Measurements from ENCODE around the gene CAVIN2.

The CAVIN2 gene

GRCh38 chr2:191866195-191866594 is 19.3 kb upstream of the CAVIN2 start:
- DNase-seq (ENCODE audit: low read depth in 3 of 3) = no peak

GRCh38 chr2:191864628-191865374 is 17.9 kb upstream of the CAVIN2 start:
- DNase-seq (ENCODE audit: low read depth in 3 of 3) = no peak

GRCh38 chr2:191863988-191864387 is 17.1 kb upstream of the CAVIN2 start:
- no peak for DNase-seq (ENCODE audit: low read depth in 3 of 3)

DNA sequence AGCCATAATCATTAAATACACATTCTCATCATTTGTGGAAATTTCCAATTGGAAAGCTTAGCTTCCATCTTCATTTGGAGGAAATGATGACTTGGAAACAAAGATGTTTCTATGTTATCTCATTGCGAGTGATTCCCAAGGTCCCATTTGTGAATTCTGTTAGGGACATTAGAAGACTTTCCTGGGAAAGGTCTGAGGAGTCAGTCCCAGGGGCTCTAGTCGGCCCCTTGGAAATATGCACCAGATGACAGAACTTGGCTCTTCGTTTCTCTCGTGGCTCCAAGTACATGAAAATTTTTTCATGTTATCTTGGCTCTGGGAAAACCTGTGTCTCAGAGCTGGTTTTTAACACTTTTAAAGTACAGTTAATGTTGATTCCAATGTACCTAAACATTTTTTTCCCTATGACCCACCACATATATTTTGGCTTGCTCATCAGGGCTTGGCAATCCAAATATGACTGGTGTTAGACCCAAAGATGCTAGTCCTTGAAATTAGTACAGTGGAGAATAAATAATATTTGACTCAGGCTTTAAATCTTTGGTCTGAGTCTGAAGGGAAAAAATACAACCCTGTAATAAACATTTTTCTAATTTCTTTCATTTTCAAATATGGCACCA is 15.4 kb upstream of the CAVIN2 start:
- DNase-seq (ENCODE audit: low read depth in 3 of 3) = no peak

DNA sequence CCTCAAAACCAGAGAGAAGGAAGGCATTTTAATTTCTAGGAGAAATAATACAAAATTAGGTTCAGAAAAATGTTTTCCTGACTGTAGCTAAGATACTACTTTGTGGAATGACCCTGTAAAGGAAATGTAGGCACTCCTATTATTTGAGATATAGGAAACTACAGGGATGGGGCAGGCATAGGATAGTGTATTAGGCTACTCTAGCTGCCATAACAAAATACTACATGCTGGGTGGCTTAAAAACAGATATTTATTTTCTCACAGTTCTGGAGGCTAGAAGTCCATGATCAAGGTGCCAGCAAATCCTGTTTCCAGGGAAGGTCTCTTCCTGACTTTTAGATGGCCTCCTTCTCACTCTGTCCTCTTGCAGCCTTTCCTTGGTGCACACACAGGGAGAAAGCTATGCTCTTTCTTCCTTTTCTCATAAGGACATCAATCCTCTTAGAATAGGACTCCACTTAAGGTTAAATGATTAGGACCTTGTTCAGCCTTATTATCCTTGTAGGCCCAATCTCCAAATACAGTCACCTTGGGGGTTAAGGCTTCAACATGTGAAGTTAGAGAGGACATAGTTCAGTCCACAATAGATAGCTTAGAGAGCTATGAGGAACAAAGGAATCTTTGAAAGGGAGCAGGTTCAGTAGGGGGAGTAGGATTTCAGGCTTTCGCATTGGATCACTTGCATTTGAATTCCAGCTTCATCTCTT is 14.0 kb upstream of the CAVIN2 start:
- DNase-seq (ENCODE audit: low read depth in 3 of 3) = no peak

GRCh38 chr2:191859681-191860080 is 12.8 kb upstream of the CAVIN2 start:
- no peak for DNase-seq (ENCODE audit: low read depth in 3 of 3)

GRCh38 chr2:191857886-191858285 is 11.0 kb upstream of the CAVIN2 start:
- DNase-seq (ENCODE audit: low read depth in 3 of 3) = no peak

GRCh38 chr2:191857259-191857805 is 10.4 kb upstream of the CAVIN2 start:
- DNase-seq (ENCODE audit: low read depth in 3 of 3) = no peak

DNA sequence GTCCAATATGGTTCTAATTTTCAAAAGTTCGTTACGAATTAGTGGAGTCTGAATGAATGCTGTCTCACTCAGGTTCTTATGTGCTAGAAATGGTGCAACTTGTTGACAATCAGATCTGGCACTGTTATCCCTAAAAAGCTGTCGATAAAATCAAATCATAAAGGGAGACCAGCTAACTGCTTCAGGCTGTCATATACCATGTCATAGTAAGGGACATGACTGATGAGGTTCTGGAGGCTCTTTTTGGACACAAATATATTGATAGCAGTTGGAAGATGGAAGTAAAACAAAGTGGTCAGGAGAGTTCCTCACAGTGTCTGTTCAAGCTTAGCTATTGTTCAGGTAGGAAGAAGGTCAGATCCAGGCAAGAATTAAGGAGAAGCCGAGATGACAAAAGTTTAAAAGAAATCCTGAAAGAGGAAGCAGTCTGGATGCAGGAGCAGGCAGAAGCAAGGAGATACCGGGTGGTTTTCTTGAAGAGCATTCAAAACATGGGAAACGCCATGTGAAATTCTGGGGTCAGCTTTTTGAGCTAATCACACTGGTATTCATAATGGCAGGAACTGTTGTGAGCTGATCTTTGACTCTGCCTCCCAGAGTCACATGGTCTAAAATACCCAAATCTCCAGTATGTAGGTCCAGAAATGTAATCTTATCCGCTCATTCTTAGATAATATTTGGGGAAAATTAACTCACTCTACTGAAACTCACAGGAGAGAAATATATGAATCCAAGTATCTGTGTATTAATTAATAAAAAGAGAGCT is 9.4 kb upstream of the CAVIN2 start:
- DNase-seq (ENCODE audit: low read depth in 3 of 3) = no peak

- DNase-seq (ENCODE audit: low read depth in 3 of 3) = no peak
Measured at GRCh38 chr2:191855382-191855781, 8.5 kb upstream of the CAVIN2 start.

GRCh38 chr2:191854382-191855372 is 7.8 kb upstream of the CAVIN2 start:
- DNase-seq (ENCODE audit: low read depth in 3 of 3) = no peak

- no peak for DNase-seq (ENCODE audit: low read depth in 3 of 3)
Measured at GRCh38 chr2:191853843-191854242, 7.0 kb upstream of the CAVIN2 start.

DNA sequence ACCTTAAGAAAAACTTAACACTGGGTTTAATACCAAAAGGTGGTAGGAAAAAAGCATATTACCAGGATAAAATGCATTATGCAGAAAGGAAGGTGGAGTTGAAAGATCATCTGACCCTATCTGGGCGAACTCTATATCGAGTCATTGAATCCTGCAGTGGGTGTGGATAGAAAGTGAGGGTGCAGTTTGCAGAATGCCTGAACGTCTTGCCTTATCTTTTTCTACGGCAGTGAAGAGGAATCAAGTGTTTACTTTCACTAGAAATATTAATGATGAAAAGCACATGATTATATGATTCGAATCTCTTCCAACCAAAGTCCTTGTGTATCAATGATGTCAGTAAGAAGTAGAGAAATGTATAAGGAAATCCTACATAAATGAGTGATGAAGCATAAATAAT is 4.3 kb upstream of the CAVIN2 start:
- DNase-seq (ENCODE audit: low read depth in 3 of 3) = no peak

- DNase-seq (ENCODE audit: low read depth in 3 of 3) = no peak
Measured at GRCh38 chr2:191848771-191849767, 2.2 kb upstream of the CAVIN2 start.

- no peak for DNase-seq (ENCODE audit: low read depth in 3 of 3)
Measured at GRCh38 chr2:191847764-191848163, 876 bp upstream of the CAVIN2 start.

DNA sequence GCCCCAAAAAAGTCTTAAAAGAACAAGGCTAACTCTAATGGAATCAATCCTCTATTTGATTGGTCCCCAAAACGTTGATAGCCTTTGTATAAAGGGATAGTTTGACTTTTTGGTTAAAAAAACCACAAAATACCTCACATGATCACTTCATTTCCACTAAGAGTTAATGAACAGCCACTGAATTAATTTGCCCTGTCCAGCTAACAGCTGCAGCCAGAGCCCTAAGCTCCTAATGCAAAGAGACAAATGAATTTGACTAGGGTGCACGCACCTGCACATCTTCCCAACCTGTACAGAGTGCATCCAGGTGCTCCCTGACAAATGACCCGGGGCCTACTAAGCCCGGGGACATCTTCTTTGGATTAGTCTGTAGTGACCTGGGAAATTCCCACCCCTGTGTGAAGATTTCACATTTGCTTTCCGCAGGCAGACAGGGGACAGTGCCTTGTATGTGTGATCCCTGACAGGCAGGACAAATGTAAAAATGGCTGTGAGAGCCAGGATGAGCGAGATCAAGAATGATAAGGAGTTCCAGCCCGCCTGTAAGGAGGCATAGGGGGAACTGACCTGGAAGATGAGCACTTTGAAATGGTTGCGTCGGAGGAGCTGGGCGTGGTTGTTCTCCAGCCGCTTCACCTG is 893 bp downstream of the CAVIN2 start:
- DNase-seq (ENCODE audit: low read depth in 3 of 3) = no peak

DNA sequence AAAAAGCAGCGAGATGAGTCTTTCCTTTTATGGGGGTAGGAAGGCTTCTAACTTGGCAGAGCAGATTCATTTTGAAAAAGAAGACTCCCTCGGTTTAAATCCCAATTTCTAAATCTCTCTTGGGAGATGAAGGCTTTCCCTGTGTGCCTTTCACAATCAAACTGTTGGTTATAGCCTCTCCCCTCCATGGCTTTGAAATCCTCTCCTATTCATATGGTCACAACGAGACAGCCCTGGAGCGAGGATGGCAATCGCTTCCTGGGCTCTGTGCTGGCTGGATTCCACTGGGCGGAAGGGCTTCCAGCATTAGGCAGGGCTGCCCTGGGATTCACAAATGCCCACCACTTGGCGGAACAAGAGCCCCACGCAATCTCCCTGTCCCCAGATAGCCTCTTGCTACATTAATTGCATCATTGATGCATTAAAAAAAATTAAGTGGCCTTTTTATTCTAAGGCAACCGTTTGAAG is 1.6 kb downstream of the CAVIN2 start:
- no peak for DNase-seq (ENCODE audit: low read depth in 3 of 3)

GRCh38 chr2:191844706-191845105 is 2.2 kb downstream of the CAVIN2 start:
- no peak for DNase-seq (ENCODE audit: low read depth in 3 of 3)

DNA sequence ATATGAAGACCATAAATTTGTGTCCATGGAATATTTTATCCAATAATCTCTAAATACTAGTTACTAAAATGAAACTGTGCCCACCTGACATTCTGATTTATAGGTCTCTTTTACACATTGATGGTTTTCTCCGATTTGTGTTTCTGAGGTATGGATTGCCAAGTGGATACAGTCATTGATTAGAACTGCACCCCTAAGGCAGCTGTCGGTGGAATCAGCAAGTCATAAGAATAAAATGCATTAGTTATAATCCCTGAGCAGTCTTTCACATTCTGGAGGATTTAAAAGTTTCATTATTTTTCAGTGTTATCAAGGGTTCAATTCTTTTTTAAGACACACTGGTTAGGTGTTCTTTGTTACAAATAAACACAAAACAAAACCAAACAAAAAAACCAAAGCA is 6.0 kb downstream of the CAVIN2 start:
- DNase-seq (ENCODE audit: low read depth in 3 of 3) = no peak

Measured in stimulated activated CD4-positive, alpha-beta T cell treated with anti-CD3 and anti-CD28 coated beads, TNF-alpha, amount 100 ng/mL, for 4 hours (primary cell).